MM.1S (cell line): ENCODE results near the gene SPATA21.

Experiments
- DNase-seq: peaks from one replicate; pipeline ENCODE4 v3.0.0-alpha.2; 2015
- H2AFZ ChIP-seq: fragments of 300-600 bp; sonication (generic); 2 replicates; pipeline ENCODE4 v1.6.0; 2016; ENCODE audit warnings: antibody characterized with exemption, low read length
- H3F3A ChIP-seq: fragments of 300-600 bp; sonication (generic); 2 replicates; pipeline ENCODE4 v1.6.1; 2016; ENCODE audit warnings: mild to moderate bottlenecking, antibody characterized with exemption, low read length, moderate library complexity, mixed read lengths; ENCODE audit not compliant: insufficient read depth
- H3K27ac ChIP-seq: fragments of 300-600 bp; sonication (generic); 2 replicates; pipeline ENCODE4 v1.5.1; 2016; ENCODE audit warnings: mild to moderate bottlenecking, low read length
- H3K27me3 ChIP-seq: fragments of 300-600 bp; sonication (generic); replicated peaks from 2 replicates; pipeline ENCODE4 v1.6.0; 2016; ENCODE audit warnings: low read length; ENCODE audit not compliant: insufficient read depth
- H3K36me3 ChIP-seq: fragments of 300-600 bp; sonication (generic); replicated peaks from 2 replicates; pipeline ENCODE4 v1.6.1; 2016; ENCODE audit warnings: mild to moderate bottlenecking, low read length, mixed read lengths; ENCODE audit not compliant: insufficient read depth
- H3K4me1 ChIP-seq: fragments of 300-600 bp; sonication (generic); 2 replicates; pipeline ENCODE4 v1.6.1; 2016; ENCODE audit warnings: low read length, mixed read lengths
- H3K4me2 ChIP-seq: fragments of 300-600 bp; sonication (generic); 2 replicates; pipeline ENCODE4 v1.6.0; 2016; ENCODE audit warnings: low read depth, low read length
- H3K4me3 ChIP-seq: fragments of 300-600 bp; sonication (generic); 2 replicates; pipeline ENCODE4 v1.5.1; 2016; ENCODE audit warnings: low read length, mixed read lengths
- H3K79me2 ChIP-seq: fragments of 300-600 bp; sonication (generic); 2 replicates; pipeline ENCODE4 v1.6.1; 2016; ENCODE audit warnings: mixed run types, low read length, mixed read lengths
- H3K9ac ChIP-seq: fragments of 300-600 bp; sonication (generic); 2 replicates; pipeline ENCODE4 v1.6.1; 2016; ENCODE audit warnings: low read length, mixed read lengths
- H3K9me2 ChIP-seq: fragments of 300-600 bp; sonication (generic); replicated peaks from 2 replicates; pipeline ENCODE4 v1.6.1; 2016; ENCODE audit warnings: mild to moderate bottlenecking, low read length, mixed read lengths; ENCODE audit not compliant: insufficient read depth
- H3K9me3 ChIP-seq: fragments of 300-600 bp; sonication (generic); replicated peaks from 2 replicates; pipeline ENCODE4 v1.6.1; 2016; ENCODE audit warnings: mild to moderate bottlenecking, low read length, mixed read lengths; ENCODE audit not compliant: insufficient read depth
- H4K20me1 ChIP-seq: fragments of 300-600 bp; sonication (generic); 2 replicates; pipeline ENCODE4 v1.6.1; 2016; ENCODE audit warnings: mild to moderate bottlenecking, low read length, moderate library complexity, mixed read lengths; ENCODE audit not compliant: insufficient read depth
- EZH2 ChIP-seq: fragments of 300-600 bp; sonication (generic); optimal IDR thresholded peaks from 2 replicates; pipeline ENCODE3; 2017; ENCODE audit warnings: low read depth, mild to moderate bottlenecking, antibody characterized with exemption, low read length, mixed read lengths
- EZH2phosphoT487 ChIP-seq: fragments of 300-600 bp; sonication (generic); IDR thresholded peaks from 2 replicates; pipeline ENCODE4 v1.6.1; 2018; ENCODE audit warnings: antibody characterized with exemption, low read length
- TF ChIP-seq, protein P1 (sequence below): fragments of 300-600 bp; sonication (generic); IDR thresholded peaks from 2 replicates; pipeline ENCODE4 v1.5.1; 2016; ENCODE audit warnings: antibody characterized with exemption, low read length, mixed read lengths

SPATA21 gene

DNA sequence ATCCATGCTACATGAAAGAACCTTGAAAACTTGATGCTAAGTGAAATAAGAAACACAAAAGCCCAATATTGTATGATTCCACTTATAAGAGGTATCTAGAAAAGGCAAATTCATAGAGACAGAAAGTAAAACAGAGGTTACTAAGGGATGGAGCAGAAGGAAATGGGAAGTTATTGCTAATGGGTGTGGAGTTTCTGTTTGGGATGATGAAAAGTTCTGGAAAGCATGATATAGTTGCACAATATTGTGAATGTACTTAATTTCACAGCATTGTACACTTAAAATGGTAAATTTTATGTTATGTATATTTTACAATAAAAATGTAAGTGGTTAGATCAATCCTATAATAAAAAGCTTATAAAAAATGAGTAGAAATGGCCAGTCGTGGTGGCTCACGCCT is 1.7 kb upstream of the SPATA21 start:
- peaks cover 25% of the 10 kb centered on the region for H3K79me2 ChIP-seq
- peak overlapping the region; percentile 37; the same call in 1 of the 2 replicates for H3K27ac ChIP-seq
- no peaks in the 10 kb centered on the region for H3K27me3 ChIP-seq
- peak overlapping the region; percentile 29; the same call in 1 of the 2 replicates for H3K4me2 ChIP-seq
- H3K4me3 ChIP-seq = no peak overlapping the region
- no peaks in the 10 kb centered on the region for H4K20me1 ChIP-seq
- TF ChIP-seq EZH2phosphoT487 = no peak
- TF ChIP-seq, protein P1, sequence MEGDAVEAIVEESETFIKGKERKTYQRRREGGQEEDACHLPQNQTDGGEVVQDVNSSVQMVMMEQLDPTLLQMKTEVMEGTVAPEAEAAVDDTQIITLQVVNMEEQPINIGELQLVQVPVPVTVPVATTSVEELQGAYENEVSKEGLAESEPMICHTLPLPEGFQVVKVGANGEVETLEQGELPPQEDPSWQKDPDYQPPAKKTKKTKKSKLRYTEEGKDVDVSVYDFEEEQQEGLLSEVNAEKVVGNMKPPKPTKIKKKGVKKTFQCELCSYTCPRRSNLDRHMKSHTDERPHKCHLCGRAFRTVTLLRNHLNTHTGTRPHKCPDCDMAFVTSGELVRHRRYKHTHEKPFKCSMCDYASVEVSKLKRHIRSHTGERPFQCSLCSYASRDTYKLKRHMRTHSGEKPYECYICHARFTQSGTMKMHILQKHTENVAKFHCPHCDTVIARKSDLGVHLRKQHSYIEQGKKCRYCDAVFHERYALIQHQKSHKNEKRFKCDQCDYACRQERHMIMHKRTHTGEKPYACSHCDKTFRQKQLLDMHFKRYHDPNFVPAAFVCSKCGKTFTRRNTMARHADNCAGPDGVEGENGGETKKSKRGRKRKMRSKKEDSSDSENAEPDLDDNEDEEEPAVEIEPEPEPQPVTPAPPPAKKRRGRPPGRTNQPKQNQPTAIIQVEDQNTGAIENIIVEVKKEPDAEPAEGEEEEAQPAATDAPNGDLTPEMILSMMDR = no peak
- TF ChIP-seq EZH2 = no peak
- no peaks in the 10 kb centered on the region for H3K9me3 ChIP-seq
- no peak overlapping the region for H3K9ac ChIP-seq
- peaks cover 31% of the 10 kb centered on the region for H3K4me1 ChIP-seq
- peaks cover 39% of the 10 kb centered on the region for H3F3A ChIP-seq
- no peak for DNase-seq
- H2AFZ ChIP-seq = no peak overlapping the region
- no peaks in the 10 kb centered on the region for H3K36me3 ChIP-seq
- no peaks in the 10 kb centered on the region for H3K9me2 ChIP-seq

DNA sequence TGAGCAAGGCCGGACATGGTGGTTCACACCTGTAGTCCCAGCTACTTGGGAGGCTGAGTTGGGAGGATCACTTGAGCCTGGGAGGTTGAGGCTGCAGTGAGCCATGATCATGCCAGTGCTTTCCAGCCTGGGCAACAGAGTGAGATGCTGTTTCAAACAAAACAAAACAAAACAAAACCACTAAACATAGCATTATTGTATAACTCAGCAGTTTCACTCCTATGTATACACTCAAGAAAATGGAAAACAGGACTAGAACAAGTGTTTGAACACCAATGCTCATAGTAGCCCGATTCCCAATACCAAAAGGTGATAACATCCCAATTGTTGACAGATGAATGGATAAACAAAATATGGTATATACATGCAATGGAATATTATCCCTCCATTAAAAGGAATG is 1.3 kb upstream of the SPATA21 start:
- Histone ChIP-seq H3F3A (peaks cover 35% of the 10 kb centered on the region), H3K27ac (peak overlapping the region; percentile 37; the same call in 1 of the 2 replicates), H3K9me2 (no peaks in the 10 kb centered on the region), H3K9ac (no peak overlapping the region), H4K20me1 (no peaks in the 10 kb centered on the region), H3K27me3 (no peaks in the 10 kb centered on the region), H3K4me2 (peak overlapping the region; percentile 29; the same call in 1 of the 2 replicates), H3K4me3 (no peak overlapping the region), H3K9me3 (no peaks in the 10 kb centered on the region), H3K4me1 (peaks cover 27% of the 10 kb centered on the region), H3K36me3 (no peaks in the 10 kb centered on the region), H3K79me2 (peaks cover 23% of the 10 kb centered on the region), H2AFZ (no peak overlapping the region)
- TF ChIP-seq EZH2phosphoT487 = no peak
- TF ChIP-seq, protein P1 = no peak
- no peak for TF ChIP-seq EZH2
- peak; percentile 16 for DNase-seq

DNA sequence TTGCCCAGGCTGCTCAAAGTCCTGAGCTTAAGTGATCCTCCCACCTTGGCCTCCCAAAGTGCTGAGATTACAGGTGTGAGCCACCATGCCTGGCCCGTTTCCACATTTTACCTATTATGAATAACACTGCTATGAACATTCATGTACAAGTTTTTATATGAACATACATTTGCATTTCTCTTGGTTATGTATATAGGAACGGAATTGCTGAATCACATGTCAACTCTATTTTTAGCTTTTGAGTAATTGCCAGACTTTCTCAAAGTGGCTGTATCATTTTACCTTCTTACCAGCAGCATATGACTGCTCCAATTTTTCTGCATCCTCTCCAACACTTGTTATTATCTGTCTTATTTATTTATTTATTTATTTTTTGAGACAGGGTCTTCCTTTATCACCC is 2.7 kb downstream of the SPATA21 start:
- H3K9ac ChIP-seq = no peak overlapping the region
- H3K27ac ChIP-seq = no peak overlapping the region
- H3K4me3 ChIP-seq = no peak overlapping the region
- no peak overlapping the region for H3K4me2 ChIP-seq
- no peaks in the 10 kb centered on the region for H4K20me1 ChIP-seq
- peaks cover 5% of the 10 kb centered on the region; the same call in 1 of the 2 replicates for H3F3A ChIP-seq
- H3K79me2 ChIP-seq = no peaks in the 10 kb centered on the region
- peaks cover 8% of the 10 kb centered on the region for H3K4me1 ChIP-seq
- no peaks in the 10 kb centered on the region; the same call in 1 of the 2 replicates for H3K27me3 ChIP-seq
- no peaks in the 10 kb centered on the region for H3K9me3 ChIP-seq
- H3K36me3 ChIP-seq = no peaks in the 10 kb centered on the region
- no peaks in the 10 kb centered on the region for H3K9me2 ChIP-seq
- no peak for DNase-seq
- TF ChIP-seq, protein P1 = no peak
- no peak for TF ChIP-seq EZH2phosphoT487
- TF ChIP-seq EZH2 = no peak
- H2AFZ ChIP-seq = no peak overlapping the region
